ENCODE data around the gene NEURL3. TPM values are rescaled to one million over a fixed set of nuclear protein-coding genes. Genes with fewer than 3 reads are reported as not detected.

The NEURL3 gene
- total and polyA plus RNA-seq, 2 donors (not counting 1 experiment from before 2014, with no cell fraction given): not detected

- Histone ChIP-seq H3K9ac (ENCODE audit: insufficient read depth, low read length) (no peak overlapping the region), H4K20me1 (ENCODE audit: control insufficient read depth, extremely low read depth, insufficient read depth, low read length) (no peaks in the 10 kb centered on the region), H3K4me2 (ENCODE audit: extremely low read depth, insufficient read depth, low read length) (no peak overlapping the region), H3K79me2 (ENCODE audit: control insufficient read depth, insufficient read depth, low read length) (no peaks in the 10 kb centered on the region), H3K27ac (ENCODE audit: insufficient read depth, low read length) (no peak overlapping the region), H3K36me3 (ENCODE audit: control insufficient read depth, insufficient read depth, low read length) (no peaks in the 10 kb centered on the region), H2AFZ (ENCODE audit: low read length) (no peak overlapping the region), H3K4me1 (ENCODE audit: control insufficient read depth, extremely low read depth, insufficient read depth, low read length) (no peaks in the 10 kb centered on the region), H3K4me3 (replicated peaks in 1 of 4; ENCODE audit: control extremely low read depth in 1 of 4, insufficient read depth in 1 of 4, low read depth in 3 of 4, low read length in 4 of 4) (no peak overlapping the region), H3K27me3 (ENCODE audit: control insufficient read depth, insufficient read depth, low read length) (peaks cover 47% of the 10 kb centered on the region), H3K9me3 (ENCODE audit: control insufficient read depth, insufficient read depth, low read depth, low read length) (no peaks in the 10 kb centered on the region)
- TF ChIP-seq EZH2 (IDR thresholded peaks at IDR 0.05; ENCODE audit: low read length, missing control alignments) (no peak), CTCF (conservative IDR thresholded peaks at IDR 0.05 in 1 of 2, IDR thresholded peaks at IDR 0.05 in 1 of 2; ENCODE audit: low read depth in 1 of 2, low read length in 2 of 2) (no peak)
- no peak for DNase-seq (ENCODE audit: low read depth in 2 of 2)
Observed at GRCh38 chr2:96495982-96496629, 9.1 kb downstream of the NEURL3 start.

GRCh38 chr2:96494188-96494587 is 11.0 kb downstream of the NEURL3 start:
- no peak overlapping the region for H3K4me2 ChIP-seq (ENCODE audit: extremely low read depth, insufficient read depth, low read length)
- H3K4me3 ChIP-seq (replicated peaks in 1 of 4; ENCODE audit: control extremely low read depth in 1 of 4, insufficient read depth in 1 of 4, low read depth in 3 of 4, low read length in 4 of 4): no peak overlapping the region
- no peak for DNase-seq (ENCODE audit: low read depth in 2 of 2)
- peaks cover 32% of the 10 kb centered on the region for H3K27me3 ChIP-seq (ENCODE audit: control insufficient read depth, insufficient read depth, low read length)
- H3K27ac ChIP-seq (ENCODE audit: insufficient read depth, low read length): no peak overlapping the region
- no peak overlapping the region for H3K9ac ChIP-seq (ENCODE audit: insufficient read depth, low read length)
- H2AFZ ChIP-seq (ENCODE audit: low read length): no peak overlapping the region
- TF ChIP-seq CTCF (conservative IDR thresholded peaks at IDR 0.05 in 1 of 2, IDR thresholded peaks at IDR 0.05 in 1 of 2; ENCODE audit: low read depth in 1 of 2, low read length in 2 of 2): no peak
- no peaks in the 10 kb centered on the region for H3K4me1 ChIP-seq (ENCODE audit: control insufficient read depth, extremely low read depth, insufficient read depth, low read length)
- no peaks in the 10 kb centered on the region for H3K9me3 ChIP-seq (ENCODE audit: control insufficient read depth, insufficient read depth, low read depth, low read length)
- H3K79me2 ChIP-seq (ENCODE audit: control insufficient read depth, insufficient read depth, low read length): no peaks in the 10 kb centered on the region
- no peaks in the 10 kb centered on the region for H3K36me3 ChIP-seq (ENCODE audit: control insufficient read depth, insufficient read depth, low read length)
- no peaks in the 10 kb centered on the region for H4K20me1 ChIP-seq (ENCODE audit: control insufficient read depth, extremely low read depth, insufficient read depth, low read length)

GRCh38 chr2:96493072-96493471 is 12.1 kb downstream of the NEURL3 start:
- no peaks in the 10 kb centered on the region for H3K36me3 ChIP-seq (ENCODE audit: control insufficient read depth, insufficient read depth, low read length)
- no peaks in the 10 kb centered on the region for H3K79me2 ChIP-seq (ENCODE audit: control insufficient read depth, insufficient read depth, low read length)
- H3K27me3 ChIP-seq (ENCODE audit: control insufficient read depth, insufficient read depth, low read length): peaks cover 28% of the 10 kb centered on the region
- H3K4me2 ChIP-seq (ENCODE audit: extremely low read depth, insufficient read depth, low read length): no peak overlapping the region
- no peaks in the 10 kb centered on the region for H4K20me1 ChIP-seq (ENCODE audit: control insufficient read depth, extremely low read depth, insufficient read depth, low read length)
- TF ChIP-seq CTCF (conservative IDR thresholded peaks at IDR 0.05 in 1 of 2, IDR thresholded peaks at IDR 0.05 in 1 of 2; ENCODE audit: low read depth in 1 of 2, low read length in 2 of 2): no peak
- TF ChIP-seq EZH2 (IDR thresholded peaks at IDR 0.05; ENCODE audit: low read length, missing control alignments): no peak
- no peak overlapping the region for H3K9ac ChIP-seq (ENCODE audit: insufficient read depth, low read length)
- no peaks in the 10 kb centered on the region for H3K4me1 ChIP-seq (ENCODE audit: control insufficient read depth, extremely low read depth, insufficient read depth, low read length)
- no peak for DNase-seq (ENCODE audit: low read depth in 2 of 2)
- no peak overlapping the region for H2AFZ ChIP-seq (ENCODE audit: low read length)
- no peaks in the 10 kb centered on the region for H3K9me3 ChIP-seq (ENCODE audit: control insufficient read depth, insufficient read depth, low read depth, low read length)
- no peak overlapping the region for H3K27ac ChIP-seq (ENCODE audit: insufficient read depth, low read length)
- H3K4me3 ChIP-seq (replicated peaks in 1 of 4; ENCODE audit: control extremely low read depth in 1 of 4, insufficient read depth in 1 of 4, low read depth in 3 of 4, low read length in 4 of 4): no peak overlapping the region
